ENCODE results near the gene SLC8A1. TPM values are rescaled to one million over a fixed set of nuclear protein-coding genes. Genes with fewer than 3 reads are reported as not detected.

SLC8A1 gene
- total RNA-seq, 1 donor, result 82.9 TPM

- Histone ChIP-seq H3K4me1 (ENCODE audit: insufficient read depth, low read length) (peaks cover 16% of the 10 kb centered on the region), H3K4me3 (ENCODE audit: insufficient read depth, low read length) (no peak overlapping the region), H4K20me1 (ENCODE audit: insufficient read depth, low read length) (no peaks in the 10 kb centered on the region), H3K79me2 (ENCODE audit: insufficient read depth, low read length) (no peaks in the 10 kb centered on the region), H3K36me3 (ENCODE audit: insufficient read depth, low read length) (no peaks in the 10 kb centered on the region), H3K27ac (ENCODE audit: low read depth, low read length) (no peak overlapping the region), H3K4me2 (ENCODE audit: insufficient read depth, low read length) (no peak overlapping the region), H3K9me3 (ENCODE audit: low read depth, low read length) (no peaks in the 10 kb centered on the region), H2AFZ (ENCODE audit: low read length) (peak overlapping the region; percentile 64), H3K27me3 (ENCODE audit: insufficient read depth, low read length) (no peaks in the 10 kb centered on the region)
- no peak for DNase-seq (ENCODE audit: insufficient read length, low spot score, missing footprints)
- TF ChIP-seq CTCF (IDR thresholded peaks at IDR 0.05; ENCODE audit: extremely low read depth, low read depth, low read length), result no peak
Observed at GRCh38 chr2:40455661-40456060, 3.8 kb upstream of the SLC8A1 start.

- Histone ChIP-seq H3K27ac (ENCODE audit: low read depth, low read length) (no peak overlapping the region), H3K36me3 (ENCODE audit: insufficient read depth, low read length) (no peaks in the 10 kb centered on the region), H2AFZ (ENCODE audit: low read length) (no peak overlapping the region), H3K4me3 (ENCODE audit: insufficient read depth, low read length) (no peak overlapping the region), H3K4me1 (ENCODE audit: insufficient read depth, low read length) (peaks cover 27% of the 10 kb centered on the region), H3K9me3 (ENCODE audit: low read depth, low read length) (no peaks in the 10 kb centered on the region), H4K20me1 (ENCODE audit: insufficient read depth, low read length) (no peaks in the 10 kb centered on the region), H3K27me3 (ENCODE audit: insufficient read depth, low read length) (no peaks in the 10 kb centered on the region), H3K4me2 (ENCODE audit: insufficient read depth, low read length) (no peak overlapping the region), H3K79me2 (ENCODE audit: insufficient read depth, low read length) (peaks cover 13% of the 10 kb centered on the region)
- no peak for DNase-seq (ENCODE audit: insufficient read length, low spot score, missing footprints)
- no peak for TF ChIP-seq CTCF (IDR thresholded peaks at IDR 0.05; ENCODE audit: extremely low read depth, low read depth, low read length)
Observed at GRCh38 chr2:40454321-40454720, 2.4 kb upstream of the SLC8A1 start.

DNA sequence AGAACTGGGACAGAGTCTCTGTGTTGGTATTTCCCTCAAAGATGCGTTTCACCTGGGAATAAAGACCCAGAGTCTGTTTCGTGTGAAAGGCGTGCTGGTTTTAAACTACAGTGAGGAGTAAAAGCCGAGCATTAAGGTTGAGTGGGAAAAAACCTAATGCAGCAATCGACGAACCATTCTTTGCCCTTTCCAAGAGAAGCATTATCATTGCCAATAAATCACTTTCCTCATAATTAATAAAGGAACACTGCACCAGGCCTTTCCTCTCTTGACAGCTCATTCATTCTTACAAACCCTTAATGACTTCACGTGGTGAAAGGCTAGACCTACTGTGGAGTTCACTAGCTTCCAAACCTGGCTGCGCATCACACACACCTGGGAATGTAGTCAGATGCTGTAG is 896 bp upstream of the SLC8A1 start:
- H3K27ac ChIP-seq (ENCODE audit: low read depth, low read length), result peak overlapping the region; percentile 63
- no peaks in the 10 kb centered on the region for H3K36me3 ChIP-seq (ENCODE audit: insufficient read depth, low read length)

More for the DNA sequence above, 896 bp upstream of the SLC8A1 start:
- Histone ChIP-seq H3K27me3 (ENCODE audit: insufficient read depth, low read length) (no peaks in the 10 kb centered on the region), H3K4me2 (ENCODE audit: insufficient read depth, low read length) (peak overlapping the region; percentile 85), H3K79me2 (ENCODE audit: insufficient read depth, low read length) (peaks cover 29% of the 10 kb centered on the region), H3K4me3 (ENCODE audit: insufficient read depth, low read length) (peak overlapping the region; percentile 85), H4K20me1 (ENCODE audit: insufficient read depth, low read length) (no peaks in the 10 kb centered on the region), H3K9me3 (ENCODE audit: low read depth, low read length) (no peaks in the 10 kb centered on the region), H3K4me1 (ENCODE audit: insufficient read depth, low read length) (peaks cover 23% of the 10 kb centered on the region), H2AFZ (ENCODE audit: low read length) (peak overlapping the region; percentile 89)
- DNase-seq (ENCODE audit: insufficient read length, low spot score, missing footprints), result no peak
- TF ChIP-seq CTCF (IDR thresholded peaks at IDR 0.05; ENCODE audit: extremely low read depth, low read depth, low read length), result no peak

All from osteoblast (primary cell).